Measurements from ENCODE around the gene KCNK17.

DNA sequence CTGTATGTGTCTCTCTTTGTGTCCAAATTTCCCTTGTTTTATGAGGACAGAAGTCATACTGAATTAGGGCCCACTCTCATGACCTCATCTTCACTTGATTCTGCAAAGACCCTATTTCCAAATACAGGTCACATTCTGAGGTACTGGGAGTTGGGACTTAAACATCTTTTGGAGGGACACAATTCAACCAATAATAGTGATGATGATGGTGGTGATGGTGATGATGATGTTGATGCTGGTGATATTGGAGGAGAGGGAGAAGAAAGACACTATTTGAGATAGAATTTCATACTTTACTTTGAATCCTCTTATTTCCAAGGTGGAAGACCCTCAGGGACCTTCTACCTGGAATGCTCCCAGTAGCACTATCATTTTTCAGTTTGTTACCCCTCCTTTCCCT, 63.7 kb downstream of the KCNK17 start:
- TF ChIP-seq, protein P1, sequence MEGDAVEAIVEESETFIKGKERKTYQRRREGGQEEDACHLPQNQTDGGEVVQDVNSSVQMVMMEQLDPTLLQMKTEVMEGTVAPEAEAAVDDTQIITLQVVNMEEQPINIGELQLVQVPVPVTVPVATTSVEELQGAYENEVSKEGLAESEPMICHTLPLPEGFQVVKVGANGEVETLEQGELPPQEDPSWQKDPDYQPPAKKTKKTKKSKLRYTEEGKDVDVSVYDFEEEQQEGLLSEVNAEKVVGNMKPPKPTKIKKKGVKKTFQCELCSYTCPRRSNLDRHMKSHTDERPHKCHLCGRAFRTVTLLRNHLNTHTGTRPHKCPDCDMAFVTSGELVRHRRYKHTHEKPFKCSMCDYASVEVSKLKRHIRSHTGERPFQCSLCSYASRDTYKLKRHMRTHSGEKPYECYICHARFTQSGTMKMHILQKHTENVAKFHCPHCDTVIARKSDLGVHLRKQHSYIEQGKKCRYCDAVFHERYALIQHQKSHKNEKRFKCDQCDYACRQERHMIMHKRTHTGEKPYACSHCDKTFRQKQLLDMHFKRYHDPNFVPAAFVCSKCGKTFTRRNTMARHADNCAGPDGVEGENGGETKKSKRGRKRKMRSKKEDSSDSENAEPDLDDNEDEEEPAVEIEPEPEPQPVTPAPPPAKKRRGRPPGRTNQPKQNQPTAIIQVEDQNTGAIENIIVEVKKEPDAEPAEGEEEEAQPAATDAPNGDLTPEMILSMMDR (IDR thresholded peaks at IDR 0.05): no peak
- TF ChIP-seq POLR2A (IDR thresholded peaks at IDR 0.05): no peak
- no peak for TF ChIP-seq POLR2AphosphoS5 (IDR thresholded peaks at IDR 0.05)

All from stomach (tissue), 4 donors.